Brain microvascular endothelial cell (primary cell): ENCODE results near the gene ZNF296.
"Not testable (repeated sequence)": the region's sequence is repeated elsewhere in the genome, so short reads cannot be mapped to it uniquely, and the experiment has no call there.

Experiments
- DNase-seq: peaks from one replicate; pipeline ENCODE4 v3.0.0-alpha.2; 2020
- H3K27ac ChIP-seq: fragments of 250-450 bp; sonication (Bioruptor Pico); 2 replicates; pipeline ENCODE4 v1.5.1; 2020; ENCODE audit warnings: mild to moderate bottlenecking, moderate library complexity
- H3K27me3 ChIP-seq: fragments of 250-450 bp; sonication (Bioruptor Pico); replicated peaks from 2 replicates; pipeline ENCODE4 v1.5.1; 2020; ENCODE audit warnings: mild to moderate bottlenecking
- H3K36me3 ChIP-seq: fragments of 250-450 bp; sonication (Bioruptor Pico); replicated peaks from 2 replicates; pipeline ENCODE4 v1.5.1; 2020; ENCODE audit warnings: mild to moderate bottlenecking
- H3K4me3 ChIP-seq: 2 replicates; pipeline ENCODE4 v1.5.1; 2011; ENCODE audit warnings: low read depth, mild to moderate bottlenecking, control low read depth, low read length, moderate library complexity
- CTCF ChIP-seq: IDR thresholded peaks from 2 replicates; pipeline ENCODE4 v1.5.1; 2011; ENCODE audit warnings: low read depth, mild to moderate bottlenecking, moderate library complexity, low read length, control low read depth, inconsistent platforms; ENCODE audit errors: missing control alignments
- in situ Hi-C: cut with HindIII; loops from 2 replicates; pipeline ENCODE4 v1.10.0; 2017; ENCODE audit warnings: low sequenced_read_pairs, low pct_ligation_motif_present

The ZNF296 gene

GRCh38 chr19:45121827-45122345 is 45.6 kb upstream of the ZNF296 start:
- H3K4me3 ChIP-seq = no peak overlapping the region
- TF ChIP-seq CTCF = no peak
- no peaks in the 10 kb centered on the region for H3K27me3 ChIP-seq
- in situ Hi-C loops = no loop called here
- no peak for DNase-seq
- H3K27ac ChIP-seq = no peak overlapping the region
- H3K36me3 ChIP-seq = no peaks in the 10 kb centered on the region

- no peak for TF ChIP-seq CTCF
- Histone ChIP-seq H3K27ac (no peak overlapping the region), H3K27me3 (no peaks in the 10 kb centered on the region), H3K4me3 (no peak overlapping the region), H3K36me3 (no peaks in the 10 kb centered on the region)
- DNase-seq = no peak
- in situ Hi-C loops = no loop called here
Measured at GRCh38 chr19:45119582-45119981, 43.3 kb upstream of the ZNF296 start.

- in situ Hi-C loops, H3K27me3 ChIP-seq, H3K36me3 ChIP-seq, H3K27ac ChIP-seq, H3K4me3 ChIP-seq, DNase-seq: not testable (repeated sequence)
Measured at GRCh38 chr19:45118591-45119355, 42.5 kb upstream of the ZNF296 start.

GRCh38 chr19:45118106-45118505 is 41.8 kb upstream of the ZNF296 start:
- no peak overlapping the region for H3K4me3 ChIP-seq
- in situ Hi-C loops = no loop called here
- no peaks in the 10 kb centered on the region for H3K36me3 ChIP-seq
- H3K27me3 ChIP-seq = no peaks in the 10 kb centered on the region
- H3K27ac ChIP-seq = no peak overlapping the region
- no peak for TF ChIP-seq CTCF
- DNase-seq = no peak

GRCh38 chr19:45117671-45118070 is 41.4 kb upstream of the ZNF296 start:
- Histone ChIP-seq H3K36me3 (no peaks in the 10 kb centered on the region), H3K4me3 (no peak overlapping the region), H3K27ac (no peak overlapping the region), H3K27me3 (no peaks in the 10 kb centered on the region)
- in situ Hi-C loops = no loop called here
- no peak for DNase-seq
- no peak for TF ChIP-seq CTCF

- Histone ChIP-seq H3K36me3 (no peaks in the 10 kb centered on the region), H3K27ac (no peak overlapping the region), H3K27me3 (no peaks in the 10 kb centered on the region), H3K4me3 (no peak overlapping the region)
- DNase-seq = no peak
- in situ Hi-C loops = no loop called here
- no peak for TF ChIP-seq CTCF
Measured at GRCh38 chr19:45117167-45117594, 40.9 kb upstream of the ZNF296 start.
